Activated CD8-positive, alpha-beta T cell treated with anti-CD3 and anti-CD28 coated beads, Interleukin-2, amount 10 ng/mL, durations not matched to agents 7 days and 5 days (primary cell): ENCODE results near the gene TPSG1. TPM values are rescaled to one million over a fixed set of nuclear protein-coding genes. Genes with fewer than 3 reads are reported as not detected.
"Not testable (repeated sequence)": the region's sequence is repeated elsewhere in the genome, so short reads cannot be mapped to it uniquely, and the experiment has no call there.

Source experiments
- ATAC-seq: fragments of 150-1000 bp; cut with Tn5 transposase; one replicate; pipeline ENCODE4 v1.10.0; 2021; ENCODE audit warnings: moderate library complexity
- CTCF ChIA-PET: fragments of 350-600 bp; sonication (Branson Sonifier 250); formaldehyde crosslinking; loops from one replicate; lab custom pipeline; 2021; ENCODE audit warnings: antibody characterized with exemption; lab: Charles Lee
- POLR2A ChIA-PET: fragments of 350-600 bp; sonication (Branson Sonifier 250); formaldehyde crosslinking; loops from one replicate; lab custom pipeline; 2021; ENCODE audit warnings: antibody characterized with exemption; lab: Charles Lee
- DNase-seq: peaks from one replicate; pipeline ENCODE4 v3.0.0-alpha.2; 2020
- H3K27ac Mint-ChIP-seq: one replicate; pipeline ENCODE4 v1.8.0; 2021; ENCODE audit warnings: mild to moderate bottlenecking, mixed read lengths
- H3K27me3 Mint-ChIP-seq: one replicate; pipeline ENCODE4 v1.8.0; 2021; ENCODE audit warnings: low read depth, mixed read lengths
- H3K36me3 Mint-ChIP-seq: one replicate; pipeline ENCODE4 v1.8.0; 2021; ENCODE audit warnings: low read depth, mixed read lengths
- H3K4me1 Mint-ChIP-seq: one replicate; pipeline ENCODE4 v1.8.0; 2021; ENCODE audit warnings: low read depth, mixed read lengths
- H3K4me3 Mint-ChIP-seq: one replicate; pipeline ENCODE4 v1.8.0; 2021; ENCODE audit warnings: mild to moderate bottlenecking, mixed read lengths
- H3K9me3 Mint-ChIP-seq: one replicate; pipeline ENCODE4 v1.8.0; 2022; ENCODE audit warnings: mixed read lengths; ENCODE audit not compliant: insufficient read depth
- total RNA-seq, 2 experiments: library from RNA; stranded (reverse); gene quantifications; one replicate each; pipeline ENCODE4 v1.2.3, GENCODE V29; 2021

Gene TPSG1
- total RNA-seq, 2 experiments from 2014 or later = not detected

GRCh38 chr16:1238909-1239308 lies 13.8 kb upstream of the TPSG1 start:
- H3K36me3 Mint-ChIP-seq, POLR2A ChIA-PET, CTCF ChIA-PET, DNase-seq, ATAC-seq, H3K4me1 Mint-ChIP-seq, H3K27me3 Mint-ChIP-seq, H3K27ac Mint-ChIP-seq, H3K9me3 Mint-ChIP-seq, H3K4me3 Mint-ChIP-seq: not testable (repeated sequence)

GRCh38 chr16:1237990-1238389 lies 12.9 kb upstream of the TPSG1 start:
- H3K36me3 Mint-ChIP-seq = no peaks in the 10 kb centered on the region
- H3K4me3 Mint-ChIP-seq = no peak overlapping the region
- peaks cover 2% of the 10 kb centered on the region for H3K27me3 Mint-ChIP-seq
- H3K27ac Mint-ChIP-seq = peak overlapping the region; percentile 2
- CTCF ChIA-PET = no interaction called here
- POLR2A ChIA-PET = no interaction called here
- H3K9me3 Mint-ChIP-seq = no peaks in the 10 kb centered on the region
- no peak for DNase-seq
- H3K4me1 Mint-ChIP-seq = no peaks in the 10 kb centered on the region
- no peak for ATAC-seq

- peak; percentile 66 for ATAC-seq
- H3K4me3 Mint-ChIP-seq, POLR2A ChIA-PET, H3K9me3 Mint-ChIP-seq, H3K4me1 Mint-ChIP-seq, H3K27ac Mint-ChIP-seq, DNase-seq, CTCF ChIA-PET, H3K27me3 Mint-ChIP-seq, H3K36me3 Mint-ChIP-seq: not testable (repeated sequence)
Observed at GRCh38 chr16:1236659-1237058, 11.6 kb upstream of the TPSG1 start.

- H3K9me3 Mint-ChIP-seq, H3K27ac Mint-ChIP-seq, H3K27me3 Mint-ChIP-seq, H3K4me1 Mint-ChIP-seq, POLR2A ChIA-PET, H3K4me3 Mint-ChIP-seq, ATAC-seq, CTCF ChIA-PET, H3K36me3 Mint-ChIP-seq, DNase-seq: not testable (repeated sequence)
Observed at GRCh38 chr16:1232049-1232748, 7.1 kb upstream of the TPSG1 start.

GRCh38 chr16:1231301-1231700 lies 6.2 kb upstream of the TPSG1 start:
- H3K36me3 Mint-ChIP-seq, H3K27ac Mint-ChIP-seq, POLR2A ChIA-PET, H3K27me3 Mint-ChIP-seq, ATAC-seq, H3K4me1 Mint-ChIP-seq, H3K9me3 Mint-ChIP-seq, H3K4me3 Mint-ChIP-seq, DNase-seq, CTCF ChIA-PET: not testable (repeated sequence)

- H3K9me3 Mint-ChIP-seq, POLR2A ChIA-PET, ATAC-seq, DNase-seq, H3K36me3 Mint-ChIP-seq, CTCF ChIA-PET, H3K27me3 Mint-ChIP-seq, H3K4me1 Mint-ChIP-seq, H3K27ac Mint-ChIP-seq, H3K4me3 Mint-ChIP-seq: not testable (repeated sequence)
Observed at GRCh38 chr16:1230471-1231212, 5.6 kb upstream of the TPSG1 start.

- H3K9me3 Mint-ChIP-seq, H3K4me3 Mint-ChIP-seq, H3K27me3 Mint-ChIP-seq, H3K27ac Mint-ChIP-seq, ATAC-seq, H3K4me1 Mint-ChIP-seq, H3K36me3 Mint-ChIP-seq, POLR2A ChIA-PET, CTCF ChIA-PET, DNase-seq: not testable (repeated sequence)
Observed at GRCh38 chr16:1230084-1230470, 5.0 kb upstream of the TPSG1 start, which contains the start of gene TPSB2. TPSB2 (minus strand) TSS chr16:1230184; CDS start chr16:1229951, 233 bp downstream.

GRCh38 chr16:1229476-1229875 lies 4.4 kb upstream of the TPSG1 start:
- H3K36me3 Mint-ChIP-seq, H3K27me3 Mint-ChIP-seq, H3K4me1 Mint-ChIP-seq, POLR2A ChIA-PET, ATAC-seq, DNase-seq, H3K9me3 Mint-ChIP-seq, H3K4me3 Mint-ChIP-seq, CTCF ChIA-PET, H3K27ac Mint-ChIP-seq: not testable (repeated sequence)

GRCh38 chr16:1228227-1228626 lies 3.2 kb upstream of the TPSG1 start:
- H3K9me3 Mint-ChIP-seq, DNase-seq, ATAC-seq, H3K36me3 Mint-ChIP-seq, H3K4me1 Mint-ChIP-seq, POLR2A ChIA-PET, CTCF ChIA-PET, H3K4me3 Mint-ChIP-seq, H3K27me3 Mint-ChIP-seq, H3K27ac Mint-ChIP-seq: not testable (repeated sequence)

- H3K4me3 Mint-ChIP-seq, H3K27ac Mint-ChIP-seq, CTCF ChIA-PET, DNase-seq, H3K36me3 Mint-ChIP-seq, H3K9me3 Mint-ChIP-seq, H3K27me3 Mint-ChIP-seq, ATAC-seq, H3K4me1 Mint-ChIP-seq, POLR2A ChIA-PET: not testable (repeated sequence)
Observed at GRCh38 chr16:1226692-1227091, 1.6 kb upstream of the TPSG1 start.

GRCh38 chr16:1225728-1226311 lies 752 bp upstream of the TPSG1 start:
- H3K4me1 Mint-ChIP-seq, CTCF ChIA-PET: not testable (repeated sequence)

GRCh38 chr16:1224558-1224957 lies 510 bp downstream of the TPSG1 start:
- POLR2A ChIA-PET = no interaction called here
- Mint-ChIP-seq H3K27ac (no peak overlapping the region), H3K9me3 (no peaks in the 10 kb centered on the region), H3K4me3 (no peak overlapping the region), H3K36me3 (no peaks in the 10 kb centered on the region), H3K27me3 (no peaks in the 10 kb centered on the region), H3K4me1 (no peaks in the 10 kb centered on the region)
- ATAC-seq (no peak), DNase-seq (no peak)
- CTCF ChIA-PET = no interaction called here

More at GRCh38 chr16:1225728-1226311, 752 bp upstream of the TPSG1 start:
- H3K4me3 Mint-ChIP-seq, DNase-seq, POLR2A ChIA-PET, H3K9me3 Mint-ChIP-seq, H3K27me3 Mint-ChIP-seq, H3K27ac Mint-ChIP-seq, H3K36me3 Mint-ChIP-seq, ATAC-seq: not testable (repeated sequence)
